Muscle layer of duodenum (tissue), 2 donors: ENCODE measurements around the gene LPAR1.

Experiments used
- H3K27ac ChIP-seq: one replicate; pipeline ENCODE4 v1.7.0; 2013; ENCODE audit warnings: mild to moderate bottlenecking, low read length
- H3K27me3 ChIP-seq: one replicate; pipeline ENCODE4 v1.7.0; 2013; ENCODE audit warnings: low read depth, mild to moderate bottlenecking, control low read depth, low read length
- H3K36me3 ChIP-seq, 2 donors: one replicate each; pipeline ENCODE4 v1.7.0; 2013; ENCODE audit warnings: low read length in 2 of 2, control low read depth in 1 of 2, mild to moderate bottlenecking in 1 of 2; ENCODE audit not compliant: insufficient read depth in 2 of 2, control insufficient read depth in 1 of 2
- H3K4me1 ChIP-seq, 2 donors: one replicate each; pipeline ENCODE4 v1.7.0; 2013; ENCODE audit warnings: low read length in 2 of 2, mild to moderate bottlenecking in 2 of 2, control low read depth in 1 of 2, moderate library complexity in 1 of 2; ENCODE audit not compliant: insufficient read depth in 2 of 2, control insufficient read depth in 1 of 2
- H3K4me3 ChIP-seq, 2 donors: one replicate each; pipeline ENCODE4 v1.7.0; 2013; ENCODE audit warnings: low read length in 2 of 2, low read depth in 1 of 2, mild to moderate bottlenecking in 1 of 2
- H3K9me3 ChIP-seq, 2 donors: one replicate each; pipeline ENCODE4 v1.7.0; 2013; ENCODE audit warnings: low read length in 2 of 2, control low read depth in 1 of 2, mild to moderate bottlenecking in 1 of 2; ENCODE audit not compliant: control insufficient read depth in 1 of 2
- donor health status: healthy.

The LPAR1 gene

GRCh38 chr9:110996436-110997220 is 41.6 kb downstream of the LPAR1 start:
- Histone ChIP-seq H3K9me3 (no peaks in the 10 kb centered on the region), H3K27me3 (no peaks in the 10 kb centered on the region), H3K4me1 (peaks cover 0 to 5% of the 10 kb centered on the region in 2 donors), H3K27ac (peak overlapping the region; percentile 29), H3K4me3 (no peak overlapping the region), H3K36me3 (no peaks in the 10 kb centered on the region)

- Histone ChIP-seq H3K4me1 (peaks cover 0 to 5% of the 10 kb centered on the region in 2 donors), H3K9me3 (no peaks in the 10 kb centered on the region), H3K27ac (peak overlapping the region; percentile 41), H3K36me3 (no peaks in the 10 kb centered on the region), H3K27me3 (no peaks in the 10 kb centered on the region), H3K4me3 (no peak overlapping the region)
Observed at GRCh38 chr9:110995420-110996340, 42.6 kb downstream of the LPAR1 start.

GRCh38 chr9:110994771-110995241 is 43.5 kb downstream of the LPAR1 start:
- Histone ChIP-seq H3K27ac (peak overlapping the region; percentile 41), H3K4me1 (peaks cover 0 to 5% of the 10 kb centered on the region in 2 donors), H3K27me3 (no peaks in the 10 kb centered on the region), H3K36me3 (no peaks in the 10 kb centered on the region), H3K9me3 (no peaks in the 10 kb centered on the region), H3K4me3 (no peak overlapping the region)

- no peaks in the 10 kb centered on the region for H3K36me3 ChIP-seq
- H3K27ac ChIP-seq, result no peak overlapping the region
- H3K4me3 ChIP-seq, result no peak overlapping the region
- H3K9me3 ChIP-seq, result peaks cover 0 to 2% of the 10 kb centered on the region in 2 donors
- H3K27me3 ChIP-seq, result no peaks in the 10 kb centered on the region
- H3K4me1 ChIP-seq, result peaks cover 0 to 5% of the 10 kb centered on the region in 2 donors
Observed at GRCh38 chr9:110990481-110990880, 47.8 kb downstream of the LPAR1 start.

GRCh38 chr9:110986529-110986928 is 51.7 kb downstream of the LPAR1 start:
- H3K27me3 ChIP-seq, result no peaks in the 10 kb centered on the region
- H3K36me3 ChIP-seq, result no peaks in the 10 kb centered on the region
- H3K4me3 ChIP-seq, result no peak overlapping the region
- no peak overlapping the region for H3K27ac ChIP-seq
- no peaks in the 10 kb centered on the region for H3K4me1 ChIP-seq
- H3K9me3 ChIP-seq, result peaks cover 0 to 2% of the 10 kb centered on the region in 2 donors

- no peaks in the 10 kb centered on the region for H3K27me3 ChIP-seq
- no peak overlapping the region for H3K27ac ChIP-seq
- no peaks in the 10 kb centered on the region for H3K36me3 ChIP-seq
- H3K4me3 ChIP-seq, result no peak overlapping the region
- no peaks in the 10 kb centered on the region for H3K4me1 ChIP-seq
- peaks cover 0 to 2% of the 10 kb centered on the region in 2 donors for H3K9me3 ChIP-seq
Observed at GRCh38 chr9:110984890-110985437, 53.3 kb downstream of the LPAR1 start.

- Histone ChIP-seq H3K36me3 (no peaks in the 10 kb centered on the region), H3K27me3 (no peaks in the 10 kb centered on the region), H3K27ac (no peak overlapping the region), H3K9me3 (no peaks in the 10 kb centered on the region), H3K4me1 (peaks cover 0 to 15% of the 10 kb centered on the region in 2 donors), H3K4me3 (no peak overlapping the region)
Observed at GRCh38 chr9:110980261-110980660, 58.0 kb downstream of the LPAR1 start.

- no peaks in the 10 kb centered on the region for H3K9me3 ChIP-seq
- no peak overlapping the region for H3K4me3 ChIP-seq
- H3K4me1 ChIP-seq, result peaks cover 0 to 15% of the 10 kb centered on the region in 2 donors
- H3K27ac ChIP-seq, result no peak overlapping the region
- no peaks in the 10 kb centered on the region for H3K27me3 ChIP-seq
- no peaks in the 10 kb centered on the region for H3K36me3 ChIP-seq
Observed at GRCh38 chr9:110979636-110980035, 58.6 kb downstream of the LPAR1 start.

GRCh38 chr9:110978516-110978915 is 59.8 kb downstream of the LPAR1 start:
- Histone ChIP-seq H3K4me1 (peaks cover 0 to 15% of the 10 kb centered on the region in 2 donors), H3K27ac (no peak overlapping the region), H3K4me3 (no peak overlapping the region), H3K27me3 (no peaks in the 10 kb centered on the region), H3K9me3 (no peaks in the 10 kb centered on the region), H3K36me3 (no peaks in the 10 kb centered on the region)

GRCh38 chr9:110977259-110977709 is 61.0 kb downstream of the LPAR1 start:
- no peak overlapping the region for H3K4me3 ChIP-seq
- no peaks in the 10 kb centered on the region for H3K27me3 ChIP-seq
- no peaks in the 10 kb centered on the region for H3K9me3 ChIP-seq
- H3K36me3 ChIP-seq, result no peaks in the 10 kb centered on the region
- no peak overlapping the region for H3K27ac ChIP-seq
- H3K4me1 ChIP-seq, result peaks cover 0 to 15% of the 10 kb centered on the region in 2 donors

GRCh38 chr9:110975969-110976368 is 62.3 kb downstream of the LPAR1 start:
- Histone ChIP-seq H3K4me1 (peaks cover 0 to 15% of the 10 kb centered on the region in 2 donors), H3K27me3 (no peaks in the 10 kb centered on the region), H3K36me3 (no peaks in the 10 kb centered on the region), H3K4me3 (no peak overlapping the region), H3K9me3 (no peaks in the 10 kb centered on the region), H3K27ac (no peak overlapping the region)
